AG08395 (cell line): Measurements from ENCODE around the gene CENPE.
A peak's percentile ranks its signal among the peaks of the same experiment; 100 is the strongest.
"Not testable (repeated sequence)": the region's sequence is repeated elsewhere in the genome, so short reads cannot be mapped to it uniquely, and the experiment has no call there.

Experiments used
- DNase-seq: peaks from one replicate; pipeline ENCODE4 v3.0.0; 2012; ENCODE audit warnings: mixed read lengths, low spot score

The CENPE gene, protein sequence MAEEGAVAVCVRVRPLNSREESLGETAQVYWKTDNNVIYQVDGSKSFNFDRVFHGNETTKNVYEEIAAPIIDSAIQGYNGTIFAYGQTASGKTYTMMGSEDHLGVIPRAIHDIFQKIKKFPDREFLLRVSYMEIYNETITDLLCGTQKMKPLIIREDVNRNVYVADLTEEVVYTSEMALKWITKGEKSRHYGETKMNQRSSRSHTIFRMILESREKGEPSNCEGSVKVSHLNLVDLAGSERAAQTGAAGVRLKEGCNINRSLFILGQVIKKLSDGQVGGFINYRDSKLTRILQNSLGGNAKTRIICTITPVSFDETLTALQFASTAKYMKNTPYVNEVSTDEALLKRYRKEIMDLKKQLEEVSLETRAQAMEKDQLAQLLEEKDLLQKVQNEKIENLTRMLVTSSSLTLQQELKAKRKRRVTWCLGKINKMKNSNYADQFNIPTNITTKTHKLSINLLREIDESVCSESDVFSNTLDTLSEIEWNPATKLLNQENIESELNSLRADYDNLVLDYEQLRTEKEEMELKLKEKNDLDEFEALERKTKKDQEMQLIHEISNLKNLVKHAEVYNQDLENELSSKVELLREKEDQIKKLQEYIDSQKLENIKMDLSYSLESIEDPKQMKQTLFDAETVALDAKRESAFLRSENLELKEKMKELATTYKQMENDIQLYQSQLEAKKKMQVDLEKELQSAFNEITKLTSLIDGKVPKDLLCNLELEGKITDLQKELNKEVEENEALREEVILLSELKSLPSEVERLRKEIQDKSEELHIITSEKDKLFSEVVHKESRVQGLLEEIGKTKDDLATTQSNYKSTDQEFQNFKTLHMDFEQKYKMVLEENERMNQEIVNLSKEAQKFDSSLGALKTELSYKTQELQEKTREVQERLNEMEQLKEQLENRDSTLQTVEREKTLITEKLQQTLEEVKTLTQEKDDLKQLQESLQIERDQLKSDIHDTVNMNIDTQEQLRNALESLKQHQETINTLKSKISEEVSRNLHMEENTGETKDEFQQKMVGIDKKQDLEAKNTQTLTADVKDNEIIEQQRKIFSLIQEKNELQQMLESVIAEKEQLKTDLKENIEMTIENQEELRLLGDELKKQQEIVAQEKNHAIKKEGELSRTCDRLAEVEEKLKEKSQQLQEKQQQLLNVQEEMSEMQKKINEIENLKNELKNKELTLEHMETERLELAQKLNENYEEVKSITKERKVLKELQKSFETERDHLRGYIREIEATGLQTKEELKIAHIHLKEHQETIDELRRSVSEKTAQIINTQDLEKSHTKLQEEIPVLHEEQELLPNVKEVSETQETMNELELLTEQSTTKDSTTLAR (N-terminal part only)

DNA sequence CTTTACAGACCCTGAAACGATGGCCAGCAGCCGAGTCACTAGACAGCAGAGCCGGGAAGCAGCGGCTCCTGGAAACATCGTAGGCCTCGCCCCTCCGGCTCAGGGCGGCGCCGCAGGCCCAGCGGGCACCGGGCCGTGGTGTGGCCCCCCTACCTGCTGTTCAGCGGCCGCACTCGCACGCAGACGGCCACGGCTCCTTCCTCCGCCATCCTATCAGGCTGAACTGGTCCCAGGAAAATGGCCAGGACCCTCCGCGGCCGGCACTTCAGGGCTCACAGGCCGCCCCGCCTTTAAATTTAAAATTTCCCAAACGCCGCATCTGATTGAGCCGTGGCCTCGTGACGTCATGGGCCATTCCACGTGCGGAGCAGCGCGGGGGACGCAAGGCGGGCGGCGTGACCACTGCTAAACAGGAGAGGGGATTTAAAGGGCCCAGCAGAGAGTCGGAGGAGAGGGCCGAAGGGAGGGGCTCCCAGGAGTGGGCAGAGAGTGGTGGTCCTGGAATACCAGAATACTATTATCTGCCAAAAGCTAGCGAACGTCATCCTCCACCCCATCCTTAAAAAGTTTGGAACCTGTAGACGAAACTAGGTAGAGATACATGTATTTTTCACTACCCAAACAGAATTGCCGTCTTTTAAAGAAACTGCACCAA, at the start of gene CENPE:
TSS of gene CENPE (minus strand) at position 233 of the 655 bp plus-strand sequence. CDS start at position 209, 24 bp downstream.
- DNase-seq: peak; percentile 82

DNA sequence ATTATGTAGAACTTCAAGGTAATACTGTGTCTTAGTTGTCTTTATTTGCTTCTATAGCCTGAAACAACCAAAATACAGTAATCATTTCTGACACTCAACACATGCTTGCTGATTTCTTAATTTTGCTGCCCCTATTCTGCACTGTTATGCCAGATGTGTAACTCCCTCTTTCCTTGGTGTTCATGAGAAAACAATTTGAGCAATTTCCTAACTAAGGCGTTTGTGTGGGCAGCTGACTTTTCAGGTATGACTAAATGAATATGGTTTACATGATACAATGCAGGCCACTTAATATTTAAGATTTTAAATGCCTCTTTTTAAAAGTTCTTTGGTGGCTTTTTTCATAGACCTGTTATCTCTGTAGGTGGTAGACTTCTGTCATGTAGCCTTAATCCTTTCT, 46.1 kb upstream of the CENPE start:
- no peak for DNase-seq

DNA sequence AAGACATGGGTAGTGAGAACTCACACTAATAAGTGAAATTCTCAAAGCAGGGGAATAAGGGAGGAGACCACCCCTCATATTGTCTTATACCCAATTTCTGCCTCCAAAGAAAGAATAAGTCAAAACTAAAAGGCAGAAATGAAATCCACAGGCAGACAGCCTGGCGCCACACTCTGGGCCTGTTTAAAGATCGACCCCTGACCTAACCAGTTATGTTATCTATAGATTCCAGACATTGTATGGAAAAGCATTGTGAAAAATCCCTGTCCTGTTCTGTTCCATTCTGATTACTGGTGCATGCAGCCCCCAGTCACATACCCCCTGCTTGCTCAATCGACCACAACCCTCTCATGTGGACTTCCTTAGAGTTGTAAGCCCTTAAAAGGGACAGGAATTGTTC, 32.8 kb upstream of the CENPE start:
- DNase-seq: not testable (repeated sequence)

DNA sequence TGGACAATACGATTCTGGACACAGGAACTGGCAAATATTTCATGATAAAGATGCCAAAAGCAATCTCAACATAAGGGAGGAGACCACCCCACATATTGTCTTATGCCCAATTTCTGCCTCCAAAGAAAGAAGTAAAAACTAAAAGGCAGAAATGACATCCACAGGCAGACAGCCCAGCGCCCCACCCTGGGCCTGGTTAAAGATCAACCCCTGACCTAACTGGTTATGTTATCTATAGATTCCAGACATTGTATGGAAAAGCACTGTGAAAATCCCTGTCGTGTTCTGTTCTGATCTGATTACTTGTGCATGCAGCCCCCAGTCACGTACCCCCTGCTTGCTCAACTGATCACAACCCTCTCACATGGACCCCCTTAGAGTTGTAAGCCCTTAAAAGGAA, 25.4 kb upstream of the CENPE start:
- DNase-seq: not testable (repeated sequence)

DNA sequence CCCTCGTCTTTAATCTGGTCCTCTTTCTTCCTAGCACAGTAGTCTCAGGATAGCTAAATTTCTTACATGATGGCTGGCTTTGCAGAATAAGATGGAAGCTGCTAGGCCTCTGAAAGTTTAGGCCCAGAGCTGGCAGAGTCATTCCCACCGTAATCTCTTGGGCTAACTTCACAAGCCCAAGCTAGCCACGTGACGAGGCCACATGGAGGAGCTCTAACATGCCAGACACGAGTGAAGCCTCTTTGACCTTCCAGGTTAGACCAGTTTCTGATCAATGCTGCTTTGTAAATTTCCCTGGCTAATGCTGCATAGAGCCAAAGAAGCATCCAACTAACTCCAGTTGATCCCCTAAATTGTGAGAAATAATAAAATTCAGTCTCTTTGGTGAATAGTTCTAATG, 9.5 kb upstream of the CENPE start:
- DNase-seq: no peak

DNA sequence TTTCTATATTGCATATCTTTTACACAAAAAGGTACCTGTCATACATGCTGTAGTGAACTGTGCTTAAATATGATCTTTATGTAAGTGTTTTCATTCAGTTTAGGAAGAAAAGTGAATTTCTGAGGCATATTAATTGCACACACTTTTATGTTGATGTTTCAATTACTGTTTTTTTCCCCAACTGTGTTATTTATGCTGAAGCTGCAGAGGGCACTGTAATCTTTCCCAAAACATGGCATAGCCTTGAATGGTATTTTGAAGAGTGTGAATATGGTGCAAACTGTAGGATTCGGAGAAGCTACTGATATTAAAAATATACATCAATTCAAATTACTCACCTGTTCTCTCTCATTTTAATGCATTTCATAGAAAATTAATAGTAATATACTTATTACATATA, 6.0 kb upstream of the CENPE start:
- no peak for DNase-seq

DNA sequence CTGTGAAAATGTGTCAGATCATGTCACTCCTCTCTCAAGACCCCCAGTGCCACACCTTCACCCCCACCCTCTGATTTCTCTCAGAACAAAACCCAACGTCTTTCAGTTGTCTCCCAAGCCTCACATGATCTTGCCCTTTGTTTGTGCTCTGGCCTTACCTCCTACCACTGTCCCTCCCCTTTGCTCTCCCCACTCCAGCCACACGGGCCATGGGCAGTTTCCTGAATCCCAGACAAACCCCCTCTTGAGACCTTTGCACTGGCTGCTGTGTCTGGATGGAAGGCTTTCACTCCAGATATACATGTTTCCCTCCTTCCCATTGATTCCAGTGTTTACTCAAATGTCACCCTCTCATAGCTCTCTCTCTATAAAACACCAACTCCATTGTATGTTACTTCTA, 3.6 kb upstream of the CENPE start:
- DNase-seq: no peak

DNA sequence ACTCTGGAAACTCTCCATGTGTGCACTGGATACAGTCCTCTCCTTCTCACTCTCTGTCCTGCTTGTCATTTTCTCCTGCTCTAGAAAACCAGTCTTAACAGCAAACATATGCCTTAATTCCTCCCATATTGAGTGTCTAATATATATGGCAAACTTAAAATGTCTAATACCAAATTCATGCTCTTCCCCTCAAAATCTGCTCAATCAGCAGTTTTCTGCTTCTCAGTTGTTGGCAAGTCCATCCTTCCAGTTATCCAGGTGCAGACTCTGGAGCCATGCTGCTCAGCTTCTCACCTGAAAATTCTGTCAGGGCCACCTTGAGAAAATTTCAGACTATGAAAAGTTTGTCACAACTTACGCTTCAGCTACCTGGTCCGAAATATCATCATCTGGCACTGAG, 3.1 kb upstream of the CENPE start:
- DNase-seq: no peak

DNA sequence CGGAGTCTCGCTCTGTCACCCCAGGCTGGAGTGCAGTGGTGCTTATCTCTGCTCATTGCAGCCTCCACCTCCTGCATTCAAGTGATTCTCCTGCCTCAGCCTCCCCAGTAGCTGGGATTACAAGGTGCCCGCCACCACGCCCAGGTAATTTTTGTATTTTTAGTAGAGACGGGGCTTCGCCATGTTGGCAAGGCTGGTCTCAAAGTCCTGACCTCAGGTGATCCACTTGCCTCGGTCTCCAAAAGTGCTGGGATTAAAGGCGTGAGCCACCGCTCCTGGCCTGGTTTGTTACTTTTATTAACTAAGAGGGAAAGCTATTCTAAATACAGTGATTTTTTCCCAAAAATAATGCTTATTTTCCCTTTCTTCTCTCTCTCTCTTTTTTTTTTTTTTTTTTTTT, 866 bp upstream of the CENPE start:
- no peak for DNase-seq

DNA sequence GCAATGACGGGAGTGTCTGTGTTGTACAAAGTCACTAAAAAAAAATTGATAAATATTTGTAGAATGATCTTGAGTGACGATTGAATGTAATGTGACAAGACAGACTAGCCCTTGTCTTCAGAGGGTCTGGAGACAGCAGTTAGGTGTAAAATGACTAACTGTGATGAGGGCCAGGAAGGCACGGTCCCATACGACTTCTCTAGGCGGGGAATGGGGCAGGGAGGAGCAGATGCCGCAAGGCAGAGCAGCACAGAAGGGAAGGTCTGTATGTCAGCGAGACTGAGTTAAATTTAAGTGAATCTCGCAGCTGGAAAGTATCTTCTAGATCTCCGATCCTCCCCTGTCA, 405 bp downstream of the CENPE start:
- DNase-seq: no peak

DNA sequence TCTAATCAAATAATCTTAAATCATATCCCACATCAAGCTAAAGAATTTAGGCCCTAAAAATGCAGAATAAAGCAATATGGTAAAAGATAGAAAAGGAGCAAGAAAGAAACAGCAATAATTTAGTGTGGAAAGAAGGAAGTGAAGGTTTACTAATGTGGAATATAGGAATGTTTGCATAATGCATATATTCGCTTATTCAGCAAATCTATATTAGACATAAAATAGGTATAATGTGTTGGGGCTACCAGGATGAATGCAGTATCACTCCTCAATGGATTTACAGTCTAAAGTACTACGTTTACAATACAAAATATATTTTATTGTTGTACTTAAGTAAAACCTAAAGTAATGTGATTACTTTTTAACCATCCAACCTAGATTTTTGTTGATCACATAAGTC, 4.7 kb downstream of the CENPE start:
- no peak for DNase-seq

DNA sequence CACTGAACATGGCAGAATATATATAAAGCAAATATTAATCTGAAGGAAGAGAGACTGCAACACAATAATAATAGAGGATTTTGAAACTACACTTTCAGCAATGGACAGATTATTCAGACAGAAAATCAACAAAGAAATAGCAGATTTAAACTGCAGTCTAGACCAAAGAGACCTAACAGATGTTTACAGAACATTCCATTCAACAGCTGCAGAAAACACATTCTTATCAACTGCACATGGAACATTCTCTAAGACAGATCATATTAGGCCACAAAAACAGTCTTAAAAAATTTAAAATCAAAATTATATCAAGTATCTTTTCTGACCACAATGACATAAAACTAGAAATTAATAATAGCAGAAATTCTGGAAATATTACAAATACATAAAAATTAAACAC, 27.1 kb downstream of the CENPE start:
- DNase-seq: no peak

DNA sequence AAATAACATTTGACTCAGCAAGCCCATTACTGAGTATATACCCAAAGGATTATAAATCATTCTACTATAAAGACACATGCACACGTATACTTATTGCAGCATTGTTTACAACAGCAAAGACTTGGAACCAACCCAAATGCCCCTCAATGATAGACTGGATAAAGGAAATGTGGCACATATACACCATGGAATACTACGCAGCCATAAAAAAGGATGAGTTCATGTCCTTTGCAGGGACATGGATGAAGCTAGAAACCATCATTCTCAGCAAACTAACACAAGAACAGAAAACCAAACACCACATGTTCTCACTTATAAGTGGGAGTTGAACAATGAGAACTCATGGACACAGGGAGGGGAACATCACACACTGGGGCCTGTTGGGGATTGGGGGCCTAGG, 28.4 kb downstream of the CENPE start:
- not testable (repeated sequence) for DNase-seq

DNA sequence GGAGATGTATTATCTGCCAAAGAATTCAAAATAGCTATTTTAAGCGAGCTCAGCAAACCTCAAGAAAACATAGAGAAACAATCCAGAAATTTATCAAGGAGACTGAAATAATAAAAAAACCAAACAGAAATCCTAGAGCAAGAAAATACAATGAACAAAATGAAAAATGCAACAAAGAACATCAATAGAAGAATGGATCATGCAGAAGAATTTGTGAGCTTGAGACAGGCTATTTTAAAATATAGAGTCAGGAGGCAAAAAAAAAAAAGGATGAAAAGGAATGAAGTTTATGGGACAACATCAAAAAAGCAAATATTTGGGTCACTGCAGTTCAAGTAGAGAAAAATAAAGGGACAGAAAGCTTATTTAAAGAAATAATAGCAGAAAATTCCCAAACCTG, 29.1 kb downstream of the CENPE start:
- no peak for DNase-seq

DNA sequence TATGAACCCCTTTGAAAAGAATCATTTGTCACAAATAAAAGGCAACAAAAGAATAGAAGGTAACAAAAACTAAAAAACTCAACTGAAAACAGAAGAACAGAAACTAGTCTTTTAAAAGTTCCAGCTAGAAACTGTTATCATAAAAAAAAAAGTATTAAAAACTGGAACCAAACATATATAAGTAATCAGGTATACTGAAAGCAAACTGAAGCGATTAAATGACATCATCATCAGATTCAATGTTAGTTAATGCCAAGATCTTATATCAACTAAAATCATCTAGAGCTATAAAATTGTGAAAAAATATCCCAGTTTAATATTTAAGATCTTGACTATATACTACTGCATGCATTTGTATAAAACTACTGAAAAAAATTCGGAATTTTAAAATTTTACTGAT, 36.0 kb downstream of the CENPE start:
- DNase-seq: no peak

DNA sequence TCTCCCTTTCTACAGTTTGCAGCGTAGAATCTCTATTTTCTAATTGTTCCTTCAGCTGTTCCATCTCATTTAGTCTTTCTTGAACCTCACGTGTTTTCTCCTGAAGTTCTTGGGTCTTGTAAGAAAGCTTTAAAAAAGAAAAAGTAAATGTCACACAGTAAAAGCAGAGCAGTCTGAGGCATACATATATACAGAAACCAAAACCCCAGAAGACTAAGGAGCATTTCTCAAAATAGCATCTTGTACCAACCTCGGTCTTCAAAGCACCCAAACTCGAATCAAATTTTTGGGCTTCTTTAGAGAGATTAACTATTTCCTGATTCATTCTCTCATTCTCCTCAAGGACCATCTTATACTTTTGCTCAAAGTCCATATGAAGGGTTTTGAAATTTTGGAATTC, 39.4 kb downstream of the CENPE start:
- no peak for DNase-seq

DNA sequence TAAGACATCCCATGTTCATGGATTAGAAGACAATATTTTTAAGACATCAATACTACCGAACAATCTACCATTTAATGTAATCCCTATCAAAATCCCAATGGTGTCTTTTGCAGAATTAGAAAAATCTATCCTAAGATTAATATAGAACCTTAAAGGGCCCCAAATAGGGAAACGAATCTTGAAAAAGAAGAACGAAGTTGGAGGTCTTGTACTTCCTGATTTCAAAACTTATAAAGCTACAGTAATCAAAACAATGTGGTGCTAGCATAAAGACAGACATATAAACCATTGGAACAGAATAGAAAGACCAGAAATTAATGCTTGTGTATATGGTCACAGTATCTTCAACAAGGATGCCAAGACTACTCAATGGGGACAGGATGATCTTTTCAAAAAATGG, 42.0 kb downstream of the CENPE start:
- DNase-seq: no peak

DNA sequence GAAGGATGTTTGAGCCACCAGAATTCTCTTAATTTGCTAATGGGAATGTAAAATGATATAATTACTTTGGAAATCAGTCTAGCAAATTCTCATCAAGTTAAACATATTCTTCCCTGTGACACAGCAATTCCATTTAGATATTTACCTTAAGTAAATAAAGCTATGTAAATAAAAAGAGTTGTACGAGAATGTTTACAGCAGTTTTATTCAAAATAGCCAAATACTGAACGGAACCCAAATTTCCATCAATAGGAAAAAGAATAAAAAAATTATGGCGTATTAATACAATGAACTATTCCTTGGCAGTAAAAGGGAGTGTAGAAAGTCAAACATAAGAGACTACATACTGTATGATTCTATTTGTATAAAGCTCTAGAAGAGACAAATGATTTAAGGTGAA, 45.8 kb downstream of the CENPE start:
- DNase-seq: no peak

DNA sequence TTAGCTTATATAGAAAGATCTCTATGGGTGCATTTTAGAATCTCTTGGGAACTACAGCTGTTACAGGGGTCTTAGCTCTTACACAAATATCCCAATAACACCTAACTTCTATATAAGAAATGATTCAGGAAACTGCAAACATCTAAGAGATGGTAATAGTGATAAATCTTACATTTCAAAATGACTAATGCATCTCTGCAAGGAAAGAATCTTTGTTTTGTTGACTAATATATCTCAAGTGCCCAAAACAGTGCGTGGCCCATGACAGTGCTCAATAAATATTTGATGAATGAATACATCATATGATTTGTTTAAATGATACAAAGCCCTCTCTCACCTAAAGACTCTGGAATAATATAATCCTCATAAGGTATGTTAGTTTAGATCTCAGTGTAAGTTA, 47.5 kb downstream of the CENPE start:
- DNase-seq: peak; percentile 21

DNA sequence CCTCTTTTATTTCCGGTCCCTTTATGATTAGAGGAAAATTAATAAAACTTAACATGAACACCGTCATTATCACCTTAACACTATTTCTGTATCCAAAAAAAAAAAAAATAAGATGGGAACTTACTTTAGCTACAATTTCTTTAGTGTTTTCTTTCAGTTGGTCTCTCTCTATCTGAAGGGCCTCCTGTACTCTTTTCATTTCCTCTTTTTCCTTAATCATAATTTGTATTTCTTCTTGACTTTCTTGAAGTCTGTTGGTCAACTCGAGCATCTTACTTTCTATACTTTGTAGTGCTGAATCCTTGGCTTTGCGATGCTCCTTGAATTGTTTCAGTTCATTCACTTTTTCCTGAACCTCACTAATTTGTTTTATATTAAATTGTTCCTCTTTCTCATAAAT, 53.2 kb downstream of the CENPE start:
- no peak for DNase-seq

DNA sequence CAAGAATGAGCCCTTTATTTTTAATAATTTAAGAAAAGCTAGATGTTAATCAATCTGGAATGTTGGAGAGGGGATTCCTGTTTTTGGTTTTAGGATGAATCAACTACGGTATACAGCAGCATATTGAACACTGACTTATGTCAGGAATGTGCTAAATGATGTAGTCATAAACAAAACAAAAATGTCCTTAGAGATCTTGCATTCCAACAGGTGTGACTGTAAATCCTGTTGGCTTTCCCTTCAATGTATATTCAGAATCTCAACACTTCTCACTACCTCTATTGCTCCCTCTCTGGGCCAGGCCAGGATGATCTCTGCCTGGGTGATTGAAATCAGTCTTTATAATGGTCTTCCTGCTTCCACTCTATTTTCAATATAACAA, 60.7 kb downstream of the CENPE start:
- no peak for DNase-seq
